ENCODE results near the gene ALCAM. TPM values are rescaled to one million over a fixed set of nuclear protein-coding genes. Genes with fewer than 3 reads are reported as not detected.
"Not testable (repeated sequence)": the region's sequence is repeated elsewhere in the genome, so short reads cannot be mapped to it uniquely, and the experiment has no call there.

ALCAM gene
- total RNA-seq, 1 donor from 2014 or later: 39.0 TPM

GRCh38 chr3:105377716-105378115 is 11.0 kb downstream of the ALCAM start:
- no peak for ATAC-seq
- intact Hi-C loops (cut with DNase I): no loop called here
- DNase-seq (ENCODE audit: low spot score): no peak

GRCh38 chr3:105385179-105385578 is 18.5 kb downstream of the ALCAM start:
- intact Hi-C loops (cut with DNase I): no loop called here

GRCh38 chr3:105385819-105386508 is 19.3 kb downstream of the ALCAM start:
- intact Hi-C loops (cut with DNase I): no loop called here
- ATAC-seq (no peak), DNase-seq (ENCODE audit: low spot score) (no peak)

More at GRCh38 chr3:105385179-105385578, 18.5 kb downstream of the ALCAM start:
- ATAC-seq: no peak
- no peak for DNase-seq (ENCODE audit: low spot score)

DNA sequence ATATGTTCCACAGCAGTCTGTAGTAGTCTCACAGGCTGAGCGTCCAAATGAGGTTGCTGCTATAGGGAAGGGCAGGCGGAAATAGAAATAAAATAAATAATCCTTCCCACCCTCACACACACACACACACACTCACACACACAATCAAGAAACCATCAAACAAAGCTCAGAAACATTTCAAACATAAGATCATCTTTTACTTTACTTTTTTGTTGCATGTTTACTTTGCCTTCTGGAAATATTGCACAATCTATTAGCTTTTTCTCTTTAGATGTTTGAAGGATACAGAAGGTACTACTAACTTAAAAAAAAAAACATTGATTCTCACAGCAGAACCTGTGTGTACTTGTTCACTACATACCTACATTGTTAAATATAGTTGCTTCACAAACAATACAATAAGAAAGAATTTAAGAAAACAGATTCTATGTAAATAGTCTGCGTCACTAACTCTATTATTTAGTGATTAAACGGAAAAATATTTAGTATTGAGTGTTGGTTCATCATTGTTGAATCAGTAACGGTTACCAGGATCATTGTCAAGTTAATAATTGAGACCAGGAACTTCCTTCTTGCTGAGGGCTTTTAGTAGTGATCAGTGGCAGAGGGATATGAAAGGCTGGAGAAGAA is 20.5 kb downstream of the ALCAM start:
- intact Hi-C loops (cut with DNase I): no loop called here
- no peak for ATAC-seq
- no peak for DNase-seq (ENCODE audit: low spot score)

GRCh38 chr3:105388176-105388575 is 21.5 kb downstream of the ALCAM start:
- DNase-seq (ENCODE audit: low spot score) (no peak), ATAC-seq (no peak)
- intact Hi-C loops (cut with DNase I): no loop called here

GRCh38 chr3:105389759-105390158 is 23.1 kb downstream of the ALCAM start:
- intact Hi-C loops (cut with DNase I): not testable (repeated sequence)

GRCh38 chr3:105392598-105392997 is 25.9 kb downstream of the ALCAM start:
- DNase-seq (ENCODE audit: low spot score); ATAC-seq; intact Hi-C loops (cut with DNase I): not testable (repeated sequence)

More at GRCh38 chr3:105389759-105390158, 23.1 kb downstream of the ALCAM start:
- ATAC-seq; DNase-seq (ENCODE audit: low spot score): not testable (repeated sequence)

- ATAC-seq (no peak), DNase-seq (ENCODE audit: low spot score) (no peak)
- intact Hi-C loops (cut with DNase I): no loop called here
Measured at GRCh38 chr3:105394177-105394576, 27.5 kb downstream of the ALCAM start.

- ATAC-seq (no peak), DNase-seq (ENCODE audit: low spot score) (no peak)
- intact Hi-C loops (cut with DNase I): no loop called here
Measured at GRCh38 chr3:105397974-105398373, 31.3 kb downstream of the ALCAM start.

DNA sequence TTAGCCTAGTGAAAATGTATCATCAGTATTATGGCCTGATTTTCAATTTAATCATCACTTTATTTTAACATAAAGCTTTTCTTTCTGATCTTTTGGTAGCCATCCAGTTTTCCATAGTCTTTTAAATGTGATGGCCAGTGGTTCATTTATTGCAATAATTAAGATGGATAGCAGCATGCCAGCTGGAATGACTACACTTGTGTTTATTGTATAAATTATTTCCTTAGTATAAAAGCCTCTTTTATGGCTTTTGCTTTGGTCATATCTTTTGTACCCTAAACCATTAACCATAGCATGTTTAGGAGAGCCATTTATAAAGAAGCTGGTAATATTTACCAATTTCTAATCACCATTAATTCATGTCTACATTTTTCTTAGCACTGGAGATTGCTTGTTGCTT is 31.7 kb downstream of the ALCAM start:
- intact Hi-C loops (cut with DNase I): no loop called here
- ATAC-seq: no peak
- no peak for DNase-seq (ENCODE audit: low spot score)

DNA sequence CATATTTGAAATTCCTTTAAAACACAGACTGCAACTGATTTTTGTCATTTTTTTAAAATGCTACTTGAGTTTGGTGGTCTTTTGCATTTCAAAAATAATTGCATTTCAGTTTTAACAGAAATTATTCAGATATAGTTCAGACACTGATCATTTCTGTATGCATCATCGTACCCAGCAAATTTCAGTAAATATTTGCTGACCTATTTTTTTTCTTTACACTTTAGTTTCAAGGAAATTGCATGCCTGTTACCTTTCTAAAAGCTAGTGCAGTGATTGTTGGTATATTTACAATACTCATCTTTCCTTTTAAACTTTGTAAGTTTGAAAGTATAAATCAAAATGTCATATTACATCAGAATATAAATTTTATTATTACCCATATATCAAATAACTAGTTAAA is 32.4 kb downstream of the ALCAM start:
- ATAC-seq (no peak), DNase-seq (ENCODE audit: low spot score) (no peak)
- intact Hi-C loops (cut with DNase I): no loop called here

DNA sequence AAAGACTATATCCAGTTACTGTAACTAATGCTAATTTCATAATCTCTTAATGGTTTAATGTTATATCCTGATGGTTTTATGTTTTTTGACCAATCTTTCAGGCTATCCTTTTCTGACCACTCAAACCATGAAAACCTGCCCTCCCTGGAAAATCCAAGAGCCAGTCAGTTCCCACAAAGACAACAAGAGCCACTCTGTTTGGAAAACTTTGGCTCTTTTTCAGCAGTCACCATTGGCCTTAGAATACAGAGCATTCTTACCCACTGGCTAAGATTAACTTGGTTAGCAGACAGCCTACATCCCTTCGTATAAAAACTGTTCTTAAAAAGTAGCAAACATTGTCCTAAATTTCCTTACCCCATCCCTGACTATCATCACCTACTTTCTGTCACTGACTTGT is 32.9 kb downstream of the ALCAM start:
- ATAC-seq (no peak), DNase-seq (ENCODE audit: low spot score) (no peak)
- intact Hi-C loops (cut with DNase I): no loop called here

GRCh38 chr3:105401254-105401653 is 34.5 kb downstream of the ALCAM start:
- no peak for ATAC-seq
- intact Hi-C loops (cut with DNase I): no loop called here
- DNase-seq (ENCODE audit: low spot score): no peak

DNA sequence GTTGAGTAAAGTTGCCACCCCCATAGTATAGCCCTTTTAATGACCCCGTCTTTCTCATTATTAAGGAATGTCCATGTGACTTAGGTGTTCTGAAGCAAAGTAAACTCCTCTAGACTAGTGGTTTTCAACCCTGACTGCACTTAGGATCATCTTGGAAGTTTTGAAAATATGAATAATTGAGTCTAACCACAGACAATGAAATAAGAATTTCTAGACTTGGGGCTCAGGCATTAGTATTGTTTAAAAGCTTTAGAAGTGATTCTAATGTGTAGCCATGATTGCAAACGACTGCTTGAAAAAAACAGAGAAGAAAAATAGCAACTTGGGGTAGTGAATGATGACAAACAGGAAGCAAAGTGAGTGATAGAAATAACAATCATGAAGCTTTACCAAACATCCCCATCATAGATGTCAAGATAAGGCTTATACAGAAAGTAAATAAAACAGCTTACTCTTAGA is 35.0 kb downstream of the ALCAM start:
- intact Hi-C loops (cut with DNase I): no loop called here
- ATAC-seq (no peak), DNase-seq (ENCODE audit: low spot score) (no peak)

GRCh38 chr3:105402287-105402801 is 35.6 kb downstream of the ALCAM start:
- no peak for DNase-seq (ENCODE audit: low spot score)
- intact Hi-C loops (cut with DNase I): no loop called here

GRCh38 chr3:105403034-105403433 is 36.3 kb downstream of the ALCAM start:
- intact Hi-C loops (cut with DNase I); DNase-seq (ENCODE audit: low spot score); ATAC-seq: not testable (repeated sequence)

More at GRCh38 chr3:105402287-105402801, 35.6 kb downstream of the ALCAM start:
- ATAC-seq: no peak

DNA sequence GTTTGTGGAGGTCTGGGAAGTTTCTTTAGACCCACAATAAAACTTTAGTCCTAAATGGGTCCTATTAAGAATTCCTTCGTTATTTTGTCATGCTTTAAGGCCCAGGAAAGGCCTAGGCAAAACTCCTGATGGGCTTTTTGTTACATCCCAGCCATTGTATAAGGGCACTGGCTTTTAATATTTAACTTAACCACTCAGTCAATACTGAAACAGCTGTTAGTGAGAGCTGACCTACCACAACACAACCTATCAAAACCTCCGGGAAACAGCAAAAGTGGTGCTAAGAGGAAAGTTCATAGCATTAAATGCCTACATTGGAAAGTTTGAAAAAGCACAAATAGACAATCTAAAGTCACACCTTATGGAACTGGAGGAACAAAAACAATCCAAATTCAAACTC is 39.6 kb downstream of the ALCAM start:
- ATAC-seq (no peak), DNase-seq (ENCODE audit: low spot score) (no peak)

DNA sequence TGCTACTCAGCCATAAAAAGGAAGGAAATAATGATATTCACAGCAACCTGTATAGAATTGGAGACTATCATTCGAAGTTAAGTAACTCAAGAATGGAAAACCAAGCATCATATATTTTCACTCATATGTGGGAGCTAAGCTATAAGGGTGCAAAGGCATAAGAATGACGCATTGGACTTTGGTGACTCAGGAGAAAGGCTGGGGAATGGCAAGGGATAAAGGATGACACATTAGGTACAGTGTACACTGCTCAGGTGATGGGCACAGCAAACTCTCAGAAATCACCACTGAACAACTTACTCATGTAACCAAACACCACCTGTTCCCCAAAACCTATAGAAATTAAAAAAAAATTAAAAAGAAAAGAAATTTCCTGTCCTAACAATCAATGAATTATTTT is 42.7 kb downstream of the ALCAM start:
- ATAC-seq (no peak), DNase-seq (ENCODE audit: low spot score) (no peak)
- intact Hi-C loops (cut with DNase I): no loop called here

More for the DNA sequence above, 39.6 kb downstream of the ALCAM start:
- intact Hi-C loops (cut with DNase I): no loop called here

- intact Hi-C loops (cut with DNase I): no loop called here
- no peak for ATAC-seq
- DNase-seq (ENCODE audit: low spot score): no peak
Measured at GRCh38 chr3:105413343-105413887, 46.7 kb downstream of the ALCAM start.

DNA sequence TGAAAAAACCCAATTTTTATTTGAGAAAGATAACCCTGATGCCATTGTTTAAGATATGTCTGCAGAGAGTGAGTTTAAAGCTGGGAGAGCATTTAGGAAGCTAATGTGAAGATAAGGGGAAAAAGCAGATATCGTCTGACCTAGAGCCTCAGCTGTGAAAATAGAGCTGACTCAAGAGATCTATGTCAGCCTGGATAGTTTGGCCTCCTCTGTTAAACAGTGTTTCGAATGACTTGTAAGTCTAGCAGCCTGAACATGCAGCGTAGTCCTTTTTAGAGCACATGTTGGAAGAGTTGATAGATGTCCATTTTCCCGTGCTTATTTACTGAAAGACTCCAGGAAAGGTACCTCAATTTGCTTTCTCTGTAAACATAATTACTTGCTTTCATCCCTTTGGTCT is 48.1 kb downstream of the ALCAM start:
- DNase-seq (ENCODE audit: low spot score) (no peak), ATAC-seq (peak; percentile 39)
- intact Hi-C loops (cut with DNase I): no loop called here
